H1 (cell line): ENCODE results near the gene FAM83B. TPM values are rescaled to one million over a fixed set of nuclear protein-coding genes. Genes with fewer than 3 reads are reported as not detected.

Source experiments
- CTCF ChIA-PET: fragments of 300-600 bp; sonication (Branson Sonifier 250); formaldehyde crosslinking; loops from one replicate; lab custom pipeline; 2021; ENCODE audit not compliant: partially characterized antibody; lab: Charles Lee
- POLR2A ChIA-PET: fragments of 300-600 bp; sonication (Branson Sonifier 250); formaldehyde crosslinking; loops from one replicate; lab custom pipeline; 2021; ENCODE audit warnings: inconsistent platforms; ENCODE audit not compliant: partially characterized antibody; lab: Charles Lee
- DNase-seq, 2 experiments: peaks; one replicate each; pipeline versions ENCODE4 v3.0.0 to v3.0.0-alpha.2; 2010 to 2022; ENCODE audit warnings: low spot score in 2 of 2, low read depth in 1 of 2, mixed read lengths in 1 of 2
- FAIRE-seq: peaks from 2 replicates; lab custom pipeline; 2011; peaks lifted over from hg19 to GRCh38; lab: Jason Lieb, UNC
- H2AFZ ChIP-seq: 2 replicates; pipeline ENCODE4 v1.8.1; 2012; ENCODE audit warnings: low read length, inconsistent platforms
- H2AK5ac ChIP-seq: 2 replicates; pipeline ENCODE4 v1.6.1; 2013; ENCODE audit warnings: low read depth, low read length
- H2BK120ac ChIP-seq: replicated peaks from 2 replicates; pipeline ENCODE3; 2013; ENCODE audit warnings: low read depth, low read length, inconsistent platforms
- H2BK12ac ChIP-seq: 2 replicates; pipeline ENCODE4 v1.6.1; 2013; ENCODE audit warnings: low read depth, low read length
- H2BK15ac ChIP-seq: 2 replicates; pipeline ENCODE4 v1.6.1; 2013; ENCODE audit warnings: low read length
- H2BK20ac ChIP-seq: 2 replicates; pipeline ENCODE4 v1.6.1; 2013; ENCODE audit warnings: low read length
- H2BK5ac ChIP-seq: 2 replicates; pipeline ENCODE4 v1.6.1; 2013; ENCODE audit warnings: low read depth, low read length
- H3K14ac ChIP-seq: 2 replicates; pipeline ENCODE4 v1.6.1; 2013; ENCODE audit warnings: inconsistent platforms; ENCODE audit not compliant: insufficient read length
- H3K18ac ChIP-seq: 2 replicates; pipeline ENCODE4 v1.6.1; 2013; ENCODE audit warnings: low read length; ENCODE audit errors: extremely low read depth
- H3K23ac ChIP-seq: 2 replicates; pipeline ENCODE4 v1.6.1; 2013; ENCODE audit warnings: inconsistent platforms; ENCODE audit not compliant: insufficient read length
- H3K23me2 ChIP-seq: 2 replicates; pipeline ENCODE4 v1.6.1; 2013; ENCODE audit warnings: low read depth, low read length
- H3K27ac ChIP-seq: 2 replicates; pipeline ENCODE4 v1.6.1; 2011; ENCODE audit warnings: low read depth, low read length, inconsistent platforms
- H3K27me3 ChIP-seq, 4 experiments: replicated peaks in 1 of 4; 1 replicate in 1 of 4; 2 replicates in 3 of 4; pipeline versions ENCODE4 v1.6.1 to v1.8.1; 2011 to 2013; ENCODE audit warnings: low read length in 3 of 4, mild to moderate bottlenecking in 3 of 4, inconsistent platforms in 2 of 4, mixed read lengths in 2 of 4, moderate library complexity in 1 of 4; ENCODE audit not compliant: control insufficient read depth in 3 of 4, insufficient read depth in 3 of 4; ENCODE audit errors: extremely low read depth in 1 of 4
- H3K36me3 ChIP-seq, 4 experiments: 2 replicates each; pipeline versions ENCODE4 v1.6.1 to v1.8.1; 2011 to 2013; ENCODE audit warnings: mild to moderate bottlenecking in 4 of 4, low read length in 3 of 4, moderate library complexity in 2 of 4, control low read depth in 1 of 4, inconsistent platforms in 1 of 4; ENCODE audit not compliant: insufficient read depth in 4 of 4, control insufficient read depth in 2 of 4
- H3K4ac ChIP-seq: replicated peaks from 2 replicates; pipeline ENCODE3; 2013; ENCODE audit warnings: low read length, low read depth, mixed read lengths, inconsistent platforms; ENCODE audit not compliant: insufficient read length
- H3K4me1 ChIP-seq, 4 experiments: replicated peaks in 1 of 4; 1 replicate in 1 of 4; 2 replicates in 3 of 4; pipeline versions ENCODE4 v1.6.1 to v1.8.1; 2011 to 2013; ENCODE audit warnings: low read length in 3 of 4, inconsistent platforms in 2 of 4, mixed read lengths in 1 of 4; ENCODE audit not compliant: insufficient read depth in 4 of 4, control insufficient read depth in 3 of 4
- H3K4me2 ChIP-seq, 2 experiments: 2 replicates each; pipeline versions ENCODE4 v1.6.1 to v1.8.1; 2011 to 2013; ENCODE audit warnings: low read depth in 2 of 2, low read length in 2 of 2, control low read depth in 1 of 2, inconsistent platforms in 1 of 2, mild to moderate bottlenecking in 1 of 2; ENCODE audit not compliant: insufficient read depth in 1 of 2
- H3K4me3 ChIP-seq, 4 experiments: fragments of 200-600, 300-600 bp in 1 of 4; sonication (generic), shearing (Covaris generic), sonication (Bioruptor Twin) in 1 of 4; 2 replicates each; pipeline versions ENCODE4 v1.5.1 to v1.8.1; 2011 to 2016; ENCODE audit warnings: low read length in 4 of 4, low read depth in 3 of 4, control low read depth in 2 of 4, inconsistent platforms in 2 of 4, mild to moderate bottlenecking in 2 of 4, mixed read lengths in 1 of 4, moderate library complexity in 1 of 4; ENCODE audit not compliant: insufficient read depth in 2 of 4; ENCODE audit errors: extremely low read depth in 1 of 4
- H3K56ac ChIP-seq: replicated peaks from 2 replicates; pipeline ENCODE3; 2013; ENCODE audit warnings: low read depth, mild to moderate bottlenecking, mixed read lengths, low read length, inconsistent platforms; ENCODE audit not compliant: insufficient read length
- H3K79me1 ChIP-seq: 2 replicates; pipeline ENCODE4 v1.6.1; 2013; ENCODE audit warnings: low read depth, low read length, control low read depth
- H3K79me2 ChIP-seq, 2 experiments: 2 replicates each; pipeline versions ENCODE4 v1.6.1 to v1.8.1; 2012 to 2013; ENCODE audit warnings: low read length in 2 of 2, mild to moderate bottlenecking in 2 of 2, inconsistent platforms in 1 of 2; ENCODE audit not compliant: insufficient read depth in 2 of 2, control insufficient read depth in 1 of 2
- H3K9ac ChIP-seq, 4 experiments: replicated peaks in 1 of 4; 1 replicate in 1 of 4; 2 replicates in 3 of 4; pipeline versions ENCODE4 v1.6.1 to v1.8.1; 2011 to 2013; ENCODE audit warnings: low read depth in 3 of 4, low read length in 3 of 4, control low read depth in 2 of 4, mild to moderate bottlenecking in 2 of 4, moderate library complexity in 2 of 4, inconsistent platforms in 1 of 4; ENCODE audit errors: extremely low read depth in 1 of 4
- H3K9me3 ChIP-seq, 2 experiments: 2 replicates each; pipeline versions ENCODE4 v1.6.1 to v1.8.1; 2012 to 2013; ENCODE audit warnings: mild to moderate bottlenecking in 2 of 2, moderate library complexity in 2 of 2, control low read depth in 1 of 2, inconsistent platforms in 1 of 2, low read depth in 1 of 2, low read length in 1 of 2, mixed read lengths in 1 of 2; ENCODE audit not compliant: insufficient read depth in 2 of 2
- H4K20me1 ChIP-seq, 2 experiments: replicated peaks in 1 of 2; 2 replicates each; pipeline versions ENCODE3 to v1.8.1; 2011 to 2013; ENCODE audit warnings: inconsistent platforms in 2 of 2, low read length in 2 of 2, mild to moderate bottlenecking in 1 of 2; ENCODE audit not compliant: insufficient read depth in 2 of 2, control insufficient read depth in 1 of 2
- H4K5ac ChIP-seq: 2 replicates; pipeline ENCODE4 v1.6.1; 2013; ENCODE audit warnings: low read length, low read depth, mixed read lengths, inconsistent platforms; ENCODE audit not compliant: insufficient read length
- H4K8ac ChIP-seq: 2 replicates; pipeline ENCODE4 v1.8.0; 2013; ENCODE audit warnings: mild to moderate bottlenecking, moderate library complexity, low read length, inconsistent platforms; ENCODE audit not compliant: insufficient read depth; ENCODE audit errors: extremely low read depth
- H4K91ac ChIP-seq: replicated peaks from 2 replicates; pipeline ENCODE3; 2013; ENCODE audit warnings: low read length, mixed read lengths, inconsistent platforms; ENCODE audit not compliant: insufficient read length
- ASH2L ChIP-seq: fragments of 200-600, 300-600 bp; sonication (generic); IDR thresholded peaks from one replicate; pipeline ENCODE4 v1.7.1; 2017; ENCODE audit warnings: low read length
- BRCA1 ChIP-seq: IDR thresholded peaks from 2 replicates; pipeline ENCODE4 v1.6.1; 2012; ENCODE audit warnings: low read depth, low read length, improper control_type of control experiment
- CBX5 ChIP-seq: fragments of 300-800, 300-1000 bp; sonication (generic); IDR thresholded peaks from 2 replicates; pipeline ENCODE4 v1.7.1; 2016; ENCODE audit warnings: antibody characterized with exemption, low read length, low read depth
- CBX8 ChIP-seq: fragments of 300-800, 300-1000 bp; sonication (generic); IDR thresholded peaks from 2 replicates; pipeline ENCODE4 v1.7.1; 2016; ENCODE audit warnings: low read depth, low read length, borderline replicate concordance
- CREB1 ChIP-seq: IDR thresholded peaks from 2 replicates; pipeline ENCODE4 v1.6.1; 2012; ENCODE audit warnings: inconsistent platforms
- KDM5A ChIP-seq: fragments of 200-600 bp; IDR thresholded peaks from 2 replicates; pipeline ENCODE4 v1.7.1; 2012; ENCODE audit warnings: mild to moderate bottlenecking, low read length, inconsistent platforms, mixed read lengths
- POLR2AphosphoS5 ChIP-seq: IDR thresholded peaks from 2 replicates; pipeline ENCODE4 v1.6.1; 2011; ENCODE audit warnings: low read depth, low read length
- SRF ChIP-seq: IDR thresholded peaks from 2 replicates; pipeline ENCODE4 v1.6.1; 2011; ENCODE audit warnings: mild to moderate bottlenecking, low read depth, low read length, moderate library complexity
- TCF12 ChIP-seq: IDR thresholded peaks from 2 replicates; pipeline ENCODE4 v1.6.1; 2011; ENCODE audit warnings: low read depth, mild to moderate bottlenecking, low read length
- ZNF274 ChIP-seq: IDR thresholded peaks from 2 replicates; pipeline ENCODE4 v1.7.0; 2012; ENCODE audit warnings: low read length, borderline replicate concordance; ENCODE audit errors: extremely low read depth
- WGBS, 2 experiments: shearing (Covaris generic) in 1 of 2; methylation state at CpG; one replicate each; pipeline versions ENCODE4 v1.1.6 to v1.1.7; 2013 to 2015; ENCODE audit warnings: low lambda C conversion rate in 2 of 2, mixed read lengths in 2 of 2, inconsistent platforms in 1 of 2, low coverage in 1 of 2, missing lambda C conversion rate in 1 of 2; ENCODE audit not compliant: insufficient replicate concordance in 2 of 2, insufficient coverage in 1 of 2, insufficient read length in 1 of 2; ENCODE audit errors: extremely low coverage in 1 of 2, missing lambda C conversion rate in 1 of 2; 5-methylcytosine and 5-hydroxymethylcytosine counted together
- polyA plus RNA-seq, 7 experiments: library from polyadenylated mRNA; depleted of rRNA in 3 of 7; stranded (reverse) in 5 of 7; unstranded in 2 of 7; fragments of >200 nt in 5 of 7; fragments of 200-250 nt in 2 of 7; gene quantifications; 1 replicate in 5 of 7; 2 replicates in 1 of 7; 4 replicates in 1 of 7; pipeline versions ENCODE4 v1.2.1 to v1.2.3, GENCODE V29; 2011 to 2013; ENCODE audit warnings: missing spikeins in 2 of 7, mixed read lengths in 2 of 7
- total RNA-seq: library from RNA; stranded (reverse); fragmentation: NEBNext Ultra II Directional; extraction: Animal tissue kit (Norgen Biotek cat#: 25700); gene quantifications from 2 replicates; pipeline ENCODE4 v1.2.1, GENCODE V29; 2021

FAM83B gene
- total and polyA plus RNA-seq, 2 of the 8 experiments (the other 6 are each of a cell fraction or from before 2014, with no cell fraction given), result 0.71 to 5.7 TPM

DNA sequence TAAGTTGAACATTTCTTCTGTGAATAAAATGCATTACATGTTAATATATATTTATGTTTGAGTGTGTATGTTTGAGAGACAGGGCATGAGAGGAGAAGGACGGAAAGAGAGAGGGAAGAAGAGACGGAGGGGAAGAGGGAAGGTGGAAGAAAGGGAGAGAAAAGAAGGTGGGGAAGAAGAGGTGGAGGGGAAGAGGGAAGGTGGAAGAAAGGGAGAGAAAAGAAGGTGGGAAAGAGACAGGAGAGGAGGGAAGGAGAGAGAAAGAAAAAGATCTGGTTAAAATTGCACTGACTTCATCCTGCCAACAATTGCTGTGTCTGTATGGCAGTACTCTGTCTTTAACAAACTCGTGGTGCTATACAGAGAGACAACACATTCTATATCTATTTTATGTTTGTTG, 29.0 kb downstream of the FAM83B start:
- no peak for DNase-seq
- no peaks in the 10 kb centered on the region for H3K79me2 ChIP-seq
- TF ChIP-seq POLR2AphosphoS5 (no peak), SRF (no peak), CREB1 (no peak), BRCA1 (no peak), ZNF274 (no peak), TCF12 (no peak), CBX8 (no peak), CBX5 (no peak), KDM5A (no peak), ASH2L (no peak)
- TF ChIP-seq, all 59 proteins: peak for 0
- H3K9me3 ChIP-seq, result no peaks in the 10 kb centered on the region
- H4K20me1 ChIP-seq, result no peaks in the 10 kb centered on the region
- H3K4me1 ChIP-seq, result no peaks in the 10 kb centered on the region
- no peak overlapping the region for H2BK12ac ChIP-seq
- H4K8ac ChIP-seq, result no peak overlapping the region
- ChIA-PET POLR2A (no interaction called here), CTCF (no interaction called here)
- no peak overlapping the region for H3K9ac ChIP-seq
- no peak overlapping the region for H2BK5ac ChIP-seq
- no peak overlapping the region for H3K23ac ChIP-seq
- no peak overlapping the region for H3K4ac ChIP-seq
- H3K36me3 ChIP-seq, result no peaks in the 10 kb centered on the region
- no peak overlapping the region for H4K5ac ChIP-seq
- no peak overlapping the region for H3K27ac ChIP-seq
- no peak overlapping the region for H2AFZ ChIP-seq
- no peaks in the 10 kb centered on the region for H3K79me1 ChIP-seq
- H3K14ac ChIP-seq, result no peak overlapping the region
- no peak overlapping the region for H3K18ac ChIP-seq
- H3K4me3 ChIP-seq, result no peak overlapping the region
- no peak overlapping the region for H3K56ac ChIP-seq
- FAIRE-seq, result no peak
- no peak overlapping the region for H2AK5ac ChIP-seq
- no peak overlapping the region for H4K91ac ChIP-seq
- H2BK20ac ChIP-seq, result no peak overlapping the region
- H3K27me3 ChIP-seq, result no peaks in the 10 kb centered on the region
- no peaks in the 10 kb centered on the region for H3K23me2 ChIP-seq
- 82% methylated on average over 3 of the region's 3 CpGs; no CpG with 5 or more reads in 1 of the 2 experiments for WGBS, 2 experiments
- H2BK15ac ChIP-seq, result no peak overlapping the region
- H3K4me2 ChIP-seq, result no peak overlapping the region
- H2BK120ac ChIP-seq, result no peak overlapping the region
